ENCODE results near the gene CFAP46.

DNA sequence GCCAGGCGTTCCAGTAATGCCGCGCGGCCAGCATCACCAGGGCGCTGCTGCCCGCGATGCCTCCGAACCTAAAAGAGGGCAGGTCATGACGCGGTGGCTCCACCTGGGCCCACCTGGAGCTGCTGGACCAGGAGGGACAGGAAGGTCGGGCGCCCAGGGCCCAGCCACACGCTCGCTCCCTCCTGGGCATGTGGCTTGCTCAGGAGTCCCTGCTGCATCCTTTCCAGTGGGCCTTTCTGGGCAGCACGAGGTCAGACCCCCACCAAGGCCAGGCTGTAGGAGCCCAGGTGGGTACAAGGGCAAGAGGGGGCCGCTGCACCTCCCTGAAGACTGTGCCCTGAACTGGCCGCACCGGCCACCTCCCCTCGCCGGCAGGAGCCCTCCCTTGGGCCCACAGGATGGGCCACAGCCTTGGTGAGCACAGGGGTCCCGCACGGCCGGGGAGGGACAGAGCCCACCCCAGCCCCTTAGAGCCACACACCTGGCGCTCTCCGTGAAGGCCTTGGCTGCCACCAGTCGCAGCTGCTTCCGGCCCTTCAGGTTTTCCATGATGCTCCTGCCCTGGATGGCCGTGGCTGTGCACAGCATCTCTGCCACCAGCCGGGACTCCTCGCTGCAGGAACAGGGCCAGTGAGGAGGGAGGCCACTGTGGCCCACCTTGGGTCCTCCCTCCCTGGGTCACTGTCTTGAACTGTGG is 43.2 kb downstream of the CFAP46 start:
- TF ChIP-seq, protein P1, sequence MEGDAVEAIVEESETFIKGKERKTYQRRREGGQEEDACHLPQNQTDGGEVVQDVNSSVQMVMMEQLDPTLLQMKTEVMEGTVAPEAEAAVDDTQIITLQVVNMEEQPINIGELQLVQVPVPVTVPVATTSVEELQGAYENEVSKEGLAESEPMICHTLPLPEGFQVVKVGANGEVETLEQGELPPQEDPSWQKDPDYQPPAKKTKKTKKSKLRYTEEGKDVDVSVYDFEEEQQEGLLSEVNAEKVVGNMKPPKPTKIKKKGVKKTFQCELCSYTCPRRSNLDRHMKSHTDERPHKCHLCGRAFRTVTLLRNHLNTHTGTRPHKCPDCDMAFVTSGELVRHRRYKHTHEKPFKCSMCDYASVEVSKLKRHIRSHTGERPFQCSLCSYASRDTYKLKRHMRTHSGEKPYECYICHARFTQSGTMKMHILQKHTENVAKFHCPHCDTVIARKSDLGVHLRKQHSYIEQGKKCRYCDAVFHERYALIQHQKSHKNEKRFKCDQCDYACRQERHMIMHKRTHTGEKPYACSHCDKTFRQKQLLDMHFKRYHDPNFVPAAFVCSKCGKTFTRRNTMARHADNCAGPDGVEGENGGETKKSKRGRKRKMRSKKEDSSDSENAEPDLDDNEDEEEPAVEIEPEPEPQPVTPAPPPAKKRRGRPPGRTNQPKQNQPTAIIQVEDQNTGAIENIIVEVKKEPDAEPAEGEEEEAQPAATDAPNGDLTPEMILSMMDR (IDR thresholded peaks at IDR 0.05), result no peak
- TF ChIP-seq POLR2A (IDR thresholded peaks at IDR 0.05), result no peak

All from lower leg skin (tissue), 3 donors.